Mucosa of stomach (tissue), 1 donor: ENCODE measurements around the gene ANO1.

ENCODE experiments used
- H3K27me3 ChIP-seq: one replicate; pipeline ENCODE4 v1.7.0; 2013; ENCODE audit warnings: mild to moderate bottlenecking, low read length; ENCODE audit not compliant: control insufficient read depth, insufficient read depth
- H3K36me3 ChIP-seq: one replicate; pipeline ENCODE4 v1.7.0; 2013; ENCODE audit warnings: low read length; ENCODE audit not compliant: control insufficient read depth, insufficient read depth
- H3K4me1 ChIP-seq: one replicate; pipeline ENCODE4 v1.7.0; 2013; ENCODE audit warnings: mild to moderate bottlenecking, low read length; ENCODE audit not compliant: control insufficient read depth, insufficient read depth
- H3K4me3 ChIP-seq: one replicate; pipeline ENCODE4 v1.7.0; 2013; ENCODE audit warnings: low read length
- H3K9ac ChIP-seq: one replicate; pipeline ENCODE4 v1.7.0; 2013; ENCODE audit warnings: mild to moderate bottlenecking, low read length, moderate library complexity
- H3K9me3 ChIP-seq: one replicate; pipeline ENCODE4 v1.7.0; 2013; ENCODE audit warnings: mild to moderate bottlenecking, low read length, moderate library complexity; ENCODE audit not compliant: control insufficient read depth
- donor health status: Pancreatic carcinoma.

Gene ANO1

DNA sequence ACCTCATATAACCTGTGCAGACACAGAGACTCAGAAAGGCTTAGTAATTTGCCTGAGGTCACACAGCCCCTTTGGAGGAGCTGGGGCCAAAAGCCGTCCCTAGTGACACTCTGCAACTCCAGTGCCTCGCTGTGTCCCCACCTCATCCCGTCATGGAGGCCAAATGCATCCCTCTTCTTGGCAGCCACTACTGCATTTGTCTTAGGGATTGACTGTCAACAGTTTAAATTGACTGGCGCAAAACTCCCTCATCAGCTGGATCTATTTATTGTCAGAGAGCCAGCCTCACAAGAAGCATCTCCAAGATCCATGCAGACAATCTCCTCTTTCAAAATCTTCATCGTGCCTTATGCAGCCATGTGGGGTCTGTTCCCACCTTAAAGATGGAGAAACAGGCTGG lies 35.7 kb downstream of the ANO1 start:
- Histone ChIP-seq H3K9ac (no peak overlapping the region), H3K36me3 (no peaks in the 10 kb centered on the region), H3K9me3 (no peaks in the 10 kb centered on the region), H3K4me3 (no peak overlapping the region), H3K27me3 (no peaks in the 10 kb centered on the region), H3K4me1 (no peaks in the 10 kb centered on the region)

DNA sequence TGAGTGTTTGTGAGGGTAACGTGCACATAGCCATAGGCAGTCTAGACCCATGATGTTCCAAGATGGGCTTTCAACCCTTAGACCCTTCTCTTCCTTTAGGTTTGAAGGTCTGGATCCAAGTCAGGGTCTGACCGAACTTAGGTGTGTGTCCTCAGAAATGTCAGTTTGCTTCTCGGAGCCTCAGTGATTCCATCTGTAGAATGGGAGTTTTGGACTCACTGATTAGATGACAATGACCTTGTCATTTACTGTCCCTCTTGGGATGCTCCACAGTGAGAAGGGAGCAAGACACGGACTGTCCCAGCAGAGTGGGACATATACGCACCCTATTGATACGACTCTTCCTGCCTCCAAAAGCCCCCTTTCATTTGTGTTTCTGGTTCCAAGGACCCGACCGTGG lies 37.7 kb downstream of the ANO1 start:
- no peak overlapping the region for H3K9ac ChIP-seq
- no peaks in the 10 kb centered on the region for H3K36me3 ChIP-seq
- H3K4me1 ChIP-seq, result no peaks in the 10 kb centered on the region
- no peaks in the 10 kb centered on the region for H3K27me3 ChIP-seq
- H3K9me3 ChIP-seq, result no peaks in the 10 kb centered on the region
- H3K4me3 ChIP-seq, result no peak overlapping the region

DNA sequence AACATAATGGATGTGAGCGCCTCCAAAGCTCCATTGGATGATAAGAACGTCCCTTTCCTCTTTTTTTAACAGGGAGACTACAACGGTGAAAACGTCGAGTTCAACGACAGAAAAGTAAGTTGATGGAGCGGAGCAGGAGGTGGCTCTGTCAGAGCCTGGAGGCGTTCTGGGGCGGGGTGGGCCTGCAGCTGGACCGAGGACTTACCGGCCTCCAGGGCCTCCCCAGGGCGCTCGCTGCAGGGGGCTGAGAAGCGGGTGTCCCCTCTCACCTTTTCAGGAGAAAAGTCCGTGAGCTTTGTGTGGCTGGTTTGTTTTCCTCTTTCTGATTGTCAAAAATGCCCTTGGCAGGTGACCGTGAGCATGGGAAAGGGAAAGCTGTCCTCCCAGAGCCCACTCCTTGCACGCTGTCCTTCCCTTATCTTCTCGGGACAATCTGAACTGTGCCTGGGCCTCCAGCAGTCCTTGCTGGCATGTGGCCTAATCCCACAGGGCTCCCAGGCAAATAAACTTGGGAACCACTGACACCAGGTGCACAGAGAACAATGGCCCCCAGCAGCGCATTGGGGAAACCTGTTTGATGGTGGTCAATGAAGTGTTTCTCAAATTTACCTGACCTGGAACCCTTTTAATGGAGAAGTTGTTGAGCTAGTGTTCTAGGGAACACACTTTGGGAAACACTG lies 38.4 kb downstream of the ANO1 start:
- Histone ChIP-seq H3K4me1 (no peaks in the 10 kb centered on the region), H3K27me3 (no peaks in the 10 kb centered on the region), H3K36me3 (no peaks in the 10 kb centered on the region), H3K9ac (no peak overlapping the region), H3K9me3 (no peaks in the 10 kb centered on the region), H3K4me3 (no peak overlapping the region)

DNA sequence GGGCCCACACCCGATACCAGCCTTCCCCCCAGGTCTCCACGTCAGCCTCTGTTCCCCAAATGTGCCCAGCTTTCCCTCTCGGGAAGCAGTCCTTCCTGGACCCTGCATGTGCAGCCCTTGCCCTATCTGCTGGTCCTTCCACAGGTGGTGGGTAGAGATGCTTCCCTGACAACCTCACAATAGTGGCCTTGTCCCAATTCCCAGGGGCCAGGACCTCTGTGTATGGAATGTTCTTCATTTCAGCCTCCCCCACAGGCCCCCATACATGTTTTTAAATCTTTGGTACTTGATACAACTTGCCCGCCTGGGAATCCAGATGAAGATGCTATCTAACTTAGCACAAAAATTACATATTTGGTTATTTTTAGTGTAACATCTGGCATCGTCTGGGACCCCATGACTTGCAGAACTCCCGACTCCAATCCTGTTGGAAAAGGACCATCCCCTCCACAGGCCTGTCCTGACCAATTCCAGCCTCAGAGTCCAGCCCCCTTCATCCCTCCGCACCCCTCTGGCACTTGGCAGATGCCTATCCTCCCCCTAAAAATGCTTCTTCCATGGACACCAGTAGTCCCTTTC lies 39.5 kb downstream of the ANO1 start:
- Histone ChIP-seq H3K9me3 (no peaks in the 10 kb centered on the region), H3K9ac (no peak overlapping the region), H3K4me3 (no peak overlapping the region), H3K4me1 (no peaks in the 10 kb centered on the region), H3K36me3 (no peaks in the 10 kb centered on the region), H3K27me3 (no peaks in the 10 kb centered on the region)

DNA sequence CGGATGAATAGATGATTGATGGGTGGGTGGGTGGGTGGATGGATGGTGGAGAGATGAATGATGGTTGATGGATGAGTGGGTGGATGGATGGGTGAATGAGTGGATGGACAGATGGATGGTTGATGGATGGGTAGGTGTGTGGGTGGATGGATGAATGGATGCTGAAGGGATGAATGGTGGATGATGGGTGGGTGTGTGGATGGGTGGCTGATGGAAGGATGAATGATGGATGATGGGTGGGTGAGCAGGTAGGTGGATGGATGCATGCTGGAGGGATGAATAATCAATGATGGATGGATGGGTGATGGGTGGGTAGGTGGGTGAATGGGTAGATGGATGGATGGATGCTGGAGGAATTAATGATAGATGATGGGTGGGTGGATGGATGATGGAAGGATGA lies 40.5 kb downstream of the ANO1 start:
- no peaks in the 10 kb centered on the region for H3K27me3 ChIP-seq
- no peaks in the 10 kb centered on the region for H3K4me1 ChIP-seq
- no peaks in the 10 kb centered on the region for H3K9me3 ChIP-seq
- H3K9ac ChIP-seq, result no peak overlapping the region
- H3K4me3 ChIP-seq, result no peak overlapping the region
- no peaks in the 10 kb centered on the region for H3K36me3 ChIP-seq

DNA sequence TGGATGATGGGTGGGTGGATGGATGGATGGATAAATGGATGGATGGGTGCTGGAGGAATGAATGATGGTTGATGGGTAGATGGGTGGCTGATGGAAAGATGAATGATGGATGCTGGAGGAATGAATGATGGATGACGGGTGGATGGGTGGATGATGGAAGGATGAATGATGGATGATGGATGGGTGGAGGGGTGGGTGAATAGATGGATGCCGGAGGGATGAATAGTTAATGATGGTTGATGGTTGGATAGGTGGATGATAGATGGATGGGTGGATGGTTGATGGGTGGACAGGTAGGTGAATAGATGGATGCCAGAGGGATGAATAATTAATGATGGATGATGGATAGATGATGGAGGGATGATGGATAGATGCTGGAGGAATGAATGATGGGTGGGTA lies 41.4 kb downstream of the ANO1 start:
- no peaks in the 10 kb centered on the region for H3K9me3 ChIP-seq
- H3K36me3 ChIP-seq, result peaks cover 5% of the 10 kb centered on the region
- H3K9ac ChIP-seq, result no peak overlapping the region

DNA sequence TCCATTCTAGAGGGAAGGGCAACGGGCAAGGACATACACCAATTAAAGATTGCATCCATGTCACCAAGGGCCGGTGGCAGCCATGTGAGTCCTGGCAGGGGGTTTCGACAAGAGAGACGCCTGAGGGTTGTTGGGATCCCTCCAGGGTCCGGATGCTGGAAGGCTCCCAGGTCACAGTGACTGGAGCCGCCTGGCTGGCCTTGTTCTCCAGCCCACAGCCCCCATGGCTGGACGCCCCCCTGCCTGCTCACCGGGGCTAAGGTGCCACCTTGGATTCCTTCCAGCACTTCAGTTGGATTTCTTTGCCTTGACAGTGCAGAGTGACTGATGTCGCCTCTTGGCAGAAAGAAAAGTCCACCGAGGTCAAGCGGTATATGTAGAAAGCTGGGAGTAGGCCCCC lies 42.6 kb downstream of the ANO1 start:
- H3K36me3 ChIP-seq, result peaks cover 5% of the 10 kb centered on the region
- H3K4me3 ChIP-seq, result no peak overlapping the region
- no peak overlapping the region for H3K9ac ChIP-seq
- no peaks in the 10 kb centered on the region for H3K27me3 ChIP-seq
- no peaks in the 10 kb centered on the region for H3K9me3 ChIP-seq
- no peaks in the 10 kb centered on the region for H3K4me1 ChIP-seq

More for the DNA sequence above, 41.4 kb downstream of the ANO1 start:
- Histone ChIP-seq H3K27me3 (no peaks in the 10 kb centered on the region), H3K4me3 (no peak overlapping the region), H3K4me1 (no peaks in the 10 kb centered on the region)

DNA sequence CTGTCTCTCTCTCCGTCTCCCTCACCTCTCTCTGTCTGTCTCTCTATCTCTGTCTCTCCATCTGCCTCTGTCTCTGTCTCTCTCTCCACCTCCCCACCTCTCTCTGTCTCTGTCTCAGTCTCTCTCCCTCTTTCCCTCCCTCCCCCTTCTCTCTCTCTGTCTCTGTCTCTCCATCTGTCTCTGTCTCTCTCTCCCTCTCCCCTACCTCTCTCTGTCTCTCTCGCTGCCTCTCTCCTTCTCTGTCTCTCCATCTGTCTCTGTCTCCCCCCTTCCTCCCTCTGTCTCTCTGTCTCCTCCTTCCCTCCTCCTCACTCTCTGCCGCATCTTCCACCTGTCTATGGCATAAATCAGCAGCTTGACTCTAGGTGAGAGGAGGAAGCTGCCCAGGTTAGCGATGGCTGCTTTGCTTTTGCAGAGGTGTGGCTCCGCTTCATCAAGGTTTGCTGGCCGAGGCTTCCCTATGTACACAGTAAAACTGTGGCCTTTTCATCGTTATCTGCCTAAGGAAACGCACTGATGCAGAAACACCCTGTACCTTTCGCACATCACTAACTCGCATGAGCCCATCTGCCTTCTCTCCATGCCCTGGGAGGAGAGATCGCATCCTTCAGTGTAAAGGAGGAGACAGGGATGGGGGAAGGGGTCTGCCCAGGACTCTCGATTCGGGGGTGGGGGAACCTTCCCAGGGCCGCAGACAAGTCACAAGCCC lies 44.5 kb downstream of the ANO1 start:
- Histone ChIP-seq H3K4me3 (no peak overlapping the region), H3K36me3 (peaks cover 5% of the 10 kb centered on the region), H3K27me3 (no peaks in the 10 kb centered on the region), H3K4me1 (no peaks in the 10 kb centered on the region), H3K9me3 (no peaks in the 10 kb centered on the region), H3K9ac (no peak overlapping the region)

DNA sequence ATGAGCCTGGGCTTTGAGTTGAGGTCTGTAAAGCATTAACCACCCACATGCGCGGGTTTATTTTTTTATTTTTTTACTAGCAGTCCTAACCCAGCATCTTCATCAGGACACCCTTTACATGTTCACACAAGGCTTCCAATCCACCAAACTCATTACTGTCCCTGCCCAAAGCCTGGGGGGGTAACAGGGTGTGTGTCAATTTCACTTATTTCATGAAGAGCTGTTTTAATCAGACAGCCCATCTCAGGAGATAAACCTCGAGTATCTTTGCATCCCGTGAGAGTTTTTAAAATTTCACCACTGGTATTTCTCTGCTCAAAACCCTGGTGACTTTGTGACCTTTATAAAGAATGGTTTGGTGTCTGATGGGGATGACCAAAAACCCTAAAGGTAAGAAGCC lies 45.6 kb downstream of the ANO1 start:
- Histone ChIP-seq H3K4me1 (peaks cover 9% of the 10 kb centered on the region), H3K27me3 (no peaks in the 10 kb centered on the region), H3K4me3 (no peak overlapping the region), H3K36me3 (peaks cover 5% of the 10 kb centered on the region), H3K9me3 (no peaks in the 10 kb centered on the region), H3K9ac (no peak overlapping the region)

DNA sequence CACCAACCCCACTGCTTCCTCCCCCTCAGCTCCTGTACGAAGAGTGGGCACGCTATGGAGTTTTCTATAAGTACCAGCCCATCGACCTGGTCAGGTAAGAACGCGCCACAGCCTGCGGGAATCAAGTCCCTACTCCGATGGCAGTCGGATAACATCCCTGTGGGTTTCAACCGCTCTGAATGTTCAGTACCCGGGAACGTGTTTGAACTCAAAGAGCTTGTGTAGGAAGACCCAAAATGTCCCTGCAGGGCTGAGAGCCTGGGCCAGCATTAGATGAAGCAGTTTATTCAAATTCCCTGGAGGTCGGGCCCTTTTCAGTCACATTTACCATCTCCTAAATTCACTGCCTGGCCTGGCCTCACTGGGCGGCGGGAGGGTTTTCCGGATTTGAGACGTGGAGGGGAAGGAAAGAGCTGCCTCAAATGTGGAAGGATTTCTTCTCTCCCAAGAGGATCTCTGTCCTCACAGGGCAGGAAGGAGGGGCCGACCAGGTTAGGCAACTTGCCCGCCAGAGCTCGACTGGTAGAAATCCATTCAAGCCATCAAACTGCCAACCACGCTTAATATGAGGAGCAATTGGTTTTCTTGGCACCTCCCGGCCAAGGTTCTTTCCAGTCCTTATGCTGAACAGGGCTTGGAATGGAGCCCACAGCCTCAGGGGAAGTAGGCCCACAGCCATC lies 46.3 kb downstream of the ANO1 start:
- Histone ChIP-seq H3K27me3 (no peaks in the 10 kb centered on the region), H3K4me3 (no peak overlapping the region), H3K9me3 (no peaks in the 10 kb centered on the region), H3K4me1 (peaks cover 10% of the 10 kb centered on the region), H3K36me3 (peaks cover 5% of the 10 kb centered on the region), H3K9ac (no peak overlapping the region)

DNA sequence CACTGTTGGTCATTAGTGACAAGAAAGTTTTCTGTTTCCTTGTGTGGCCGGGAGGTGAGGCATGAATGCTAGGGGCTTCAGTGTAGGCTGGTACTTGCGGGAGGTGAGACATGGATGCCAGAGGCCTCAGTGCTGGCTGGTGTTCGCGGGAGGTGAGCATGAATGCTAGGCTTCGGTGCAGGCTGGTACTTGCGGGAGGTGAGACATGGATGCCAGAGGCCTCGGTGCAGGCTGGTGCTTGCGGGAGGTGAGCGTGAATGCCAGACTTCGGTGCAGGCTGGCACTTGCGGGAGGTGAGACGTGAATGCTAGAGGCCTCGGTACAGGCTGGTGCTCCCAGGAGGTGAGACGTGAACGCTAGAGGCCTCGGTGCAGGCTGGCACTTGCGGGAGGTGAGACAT lies 48.4 kb downstream of the ANO1 start:
- Histone ChIP-seq H3K4me3 (no peak overlapping the region), H3K9me3 (no peaks in the 10 kb centered on the region), H3K4me1 (peaks cover 10% of the 10 kb centered on the region), H3K36me3 (peaks cover 5% of the 10 kb centered on the region), H3K27me3 (no peaks in the 10 kb centered on the region), H3K9ac (no peak overlapping the region)
